B cell (primary cell): ENCODE measurements around the gene CRHR1. TPM values are rescaled to one million over a fixed set of nuclear protein-coding genes. Genes with fewer than 3 reads are reported as not detected.

ENCODE experiments used
- ATAC-seq: fragments of 200-7000 bp; cut with Tn5 transposase; one replicate; pipeline ENCODE4 v1.10.0; 2021; ENCODE audit warnings: low read depth, mild to moderate bottlenecking, moderate number of reproducible peaks, moderate library complexity
- CTCF ChIA-PET: fragments of 350-600 bp; sonication (Branson Sonifier 250); formaldehyde crosslinking; loops from one replicate; lab custom pipeline; 2021; ENCODE audit warnings: antibody characterized with exemption, inconsistent platforms; lab: Charles Lee
- POLR2A ChIA-PET: fragments of 350-600 bp; sonication (Branson Sonifier 250); formaldehyde crosslinking; loops from one replicate; lab custom pipeline; 2021; ENCODE audit warnings: antibody characterized with exemption; lab: Charles Lee
- DNase-seq: peaks from one replicate; pipeline ENCODE4 v3.0.0; 2013
- H2AFZ ChIP-seq: 2 replicates; pipeline ENCODE4 v1.6.1; 2012; ENCODE audit warnings: mild to moderate bottlenecking, low read depth, low read length; ENCODE audit not compliant: insufficient read depth, poor library complexity, severe bottlenecking
- H3K27ac ChIP-seq, 2 donors: 1 replicate in 1 of 2; 2 replicates in 1 of 2; pipeline ENCODE4 v1.5.1; 2012 to 2013; ENCODE audit warnings: low read length in 2 of 2, mild to moderate bottlenecking in 2 of 2, moderate library complexity in 1 of 2
- H3K27me3 ChIP-seq, 4 experiments: fragments of 200-600 bp in 1 of 4; sonication (generic) in 1 of 4; replicated peaks in 1 of 4; 1 replicate in 2 of 4; 2 replicates in 2 of 4; pipeline versions ENCODE4 v1.6.1 to v1.7.0; 2013 to 2016; ENCODE audit warnings: low read length in 3 of 4, mild to moderate bottlenecking in 2 of 4, mixed read lengths in 1 of 4, moderate library complexity in 1 of 4; ENCODE audit not compliant: insufficient read depth in 4 of 4, control insufficient read depth in 3 of 4; ENCODE audit errors: control extremely low read depth in 1 of 4
- H3K36me3 ChIP-seq, 2 experiments: replicated peaks in 1 of 2; 1 replicate in 1 of 2; 2 replicates in 1 of 2; pipeline versions ENCODE4 v1.6.1 to v1.7.1; 2013; ENCODE audit warnings: low read length in 1 of 2; ENCODE audit not compliant: insufficient read depth in 2 of 2, control insufficient read depth in 1 of 2; ENCODE audit errors: control extremely low read depth in 1 of 2, extremely low read depth in 1 of 2
- H3K4me1 ChIP-seq, 2 donors: fragments of 200-600 bp in 1 of 2; sonication (generic) in 1 of 2; 1 replicate in 1 of 2; 2 replicates in 1 of 2; pipeline versions ENCODE4 v1.5.1 to v1.6.1; 2013 to 2017; ENCODE audit warnings: low read length in 2 of 2; ENCODE audit not compliant: control insufficient read depth in 2 of 2, insufficient read depth in 2 of 2
- H3K4me2 ChIP-seq: replicated peaks from 2 replicates; pipeline ENCODE3; 2012; ENCODE audit warnings: mild to moderate bottlenecking, low read depth, low read length; ENCODE audit not compliant: poor library complexity, severe bottlenecking
- H3K4me3 ChIP-seq, 5 experiments: fragments of 200-600 bp in 1 of 5; sonication (generic) in 1 of 5; 1 replicate in 3 of 5; 2 replicates in 2 of 5; pipeline versions ENCODE4 v1.5.1 to v1.7.0; 2011 to 2016; ENCODE audit warnings: low read length in 4 of 5, mild to moderate bottlenecking in 4 of 5, low read depth in 2 of 5, control low read depth in 1 of 5, moderate library complexity in 1 of 5; ENCODE audit not compliant: insufficient read depth in 1 of 5; ENCODE audit errors: control extremely low read depth in 1 of 5, extremely low read depth in 1 of 5
- H3K79me2 ChIP-seq: fragments of 200-600 bp; sonication (generic); one replicate; pipeline ENCODE4 v1.6.0; 2016; ENCODE audit warnings: low read length; ENCODE audit not compliant: control insufficient read depth, insufficient read depth
- H3K9ac ChIP-seq: fragments of 200-600 bp; sonication (generic); 2 replicates; pipeline ENCODE4 v1.6.1; 2017; ENCODE audit warnings: mild to moderate bottlenecking, low read length, moderate library complexity
- H3K9me3 ChIP-seq, 3 donors: one replicate each; pipeline versions ENCODE4 v1.6.1 to v1.7.1; 2013; ENCODE audit warnings: low read length in 2 of 3; ENCODE audit not compliant: control insufficient read depth in 2 of 3, insufficient read depth in 1 of 3; ENCODE audit errors: control extremely low read depth in 1 of 3
- H4K20me1 ChIP-seq: 2 replicates; pipeline ENCODE4 v1.6.0; 2012; ENCODE audit warnings: mild to moderate bottlenecking, low read length; ENCODE audit not compliant: insufficient read depth, control insufficient read depth, poor library complexity, severe bottlenecking
- H3K27ac Mint-ChIP-seq: one replicate; pipeline ENCODE4 v1.8.0; 2021; ENCODE audit warnings: mixed read lengths
- H3K27me3 Mint-ChIP-seq: one replicate; pipeline ENCODE4 v1.8.0; 2021; ENCODE audit warnings: mixed read lengths
- H3K4me1 Mint-ChIP-seq: one replicate; pipeline ENCODE4 v1.8.0; 2021; ENCODE audit warnings: mixed read lengths
- H3K4me3 Mint-ChIP-seq: one replicate; pipeline ENCODE4 v1.8.0; 2021; ENCODE audit warnings: mixed read lengths
- H3K9me3 Mint-ChIP-seq: one replicate; pipeline ENCODE4 v1.8.0; 2022; ENCODE audit warnings: mixed read lengths; ENCODE audit not compliant: insufficient read depth
- CTCF ChIP-seq: fragments of 200-600 bp; IDR thresholded peaks from one replicate; pipeline ENCODE4 v1.8.0; 2022; ENCODE audit warnings: antibody characterized with exemption, mild to moderate bottlenecking
- EZH2 ChIP-seq: IDR thresholded peaks from 2 replicates; pipeline ENCODE4 v1.6.1; 2012; ENCODE audit warnings: borderline replicate concordance, low read depth, mild to moderate bottlenecking, moderate library complexity, low read length; ENCODE audit not compliant: insufficient read depth, poor library complexity, severe bottlenecking
- WGBS: methylation state at CpG from one replicate; pipeline ENCODE4 v1.1.5; 2013; ENCODE audit warnings: missing lambda C conversion rate; ENCODE audit not compliant: insufficient coverage; 5-methylcytosine and 5-hydroxymethylcytosine counted together
- intact Hi-C: fragments of 100-400 bp; cut with micrococcal nuclease; formaldehyde crosslinking; loops from one replicate; pipeline ENCODE4 v1.10.0; 2022
- polyA plus RNA-seq: library from polyadenylated mRNA; depleted of rRNA; stranded (reverse); fragments of >200 nt; gene quantifications from 2 replicates; pipeline ENCODE4 v1.2.3, GENCODE V29; 2012
- total RNA-seq, 2 donors: library from RNA; stranded (reverse); fragments of 120-200 nt in 1 of 2; gene quantifications; 1 replicate in 1 of 2; 2 replicates in 1 of 2; pipeline versions ENCODE4 v1.2.3 to v1.2.4, GENCODE V29; 2013 to 2022

Gene CRHR1
- total and polyA plus RNA-seq, 2 donors (not counting 1 experiment from before 2014, with no cell fraction given): not detected

GRCh38 chr17:45850468-45850867 lies 66.3 kb downstream of the CRHR1 start:
- H3K9me3 ChIP-seq: peaks cover 0 to 10% (median 0%) of the 10 kb centered on the region in 3 donors
- H3K36me3 ChIP-seq: no peaks in the 10 kb centered on the region
- Mint-ChIP-seq H3K4me3 (no peak overlapping the region), H3K9me3 (no peaks in the 10 kb centered on the region), H3K4me1 (no peaks in the 10 kb centered on the region), H3K27ac (no peak overlapping the region), H3K27me3 (peaks cover 25% of the 10 kb centered on the region)
- H4K20me1 ChIP-seq: no peaks in the 10 kb centered on the region
- no peaks in the 10 kb centered on the region for H3K79me2 ChIP-seq
- H3K4me1 ChIP-seq: peaks cover 0 to 2% of the 10 kb centered on the region in 2 donors
- DNase-seq: no peak
- ChIA-PET CTCF (interaction anchor here (1.4 to 2.3 kb wide), 4 partner anchors 11 to 210 kb away, joined by 3 to 6 read pairs (median 5); no protein-coding TSS in a partner anchor), POLR2A (no interaction called here)
- no peak overlapping the region for H3K9ac ChIP-seq
- no peak for TF ChIP-seq EZH2
- H3K4me2 ChIP-seq: no peak overlapping the region
- H3K27ac ChIP-seq: no peak overlapping the region
- no peak for ATAC-seq
- intact Hi-C loops: no loop called here
- 92% methylated on average over 4 of the region's 5 CpGs for WGBS
- peaks cover 0 to 21% (median 3%) of the 10 kb centered on the region in 4 experiments for H3K27me3 ChIP-seq
- H3K4me3 ChIP-seq: no peak overlapping the region
- H2AFZ ChIP-seq: no peak overlapping the region

- H3K9ac ChIP-seq: no peak overlapping the region
- peaks cover 29% of the 10 kb centered on the region for H3K27me3 Mint-ChIP-seq
- intact Hi-C loops: no loop called here
- no peaks in the 10 kb centered on the region for H4K20me1 ChIP-seq
- peaks cover 0 to 2% of the 10 kb centered on the region in 2 donors for H3K4me1 ChIP-seq
- no peak overlapping the region for H3K27ac ChIP-seq
- ATAC-seq (no peak), DNase-seq (no peak)
- H3K36me3 ChIP-seq: no peaks in the 10 kb centered on the region
- H3K9me3 Mint-ChIP-seq: no peaks in the 10 kb centered on the region
- CTCF ChIA-PET: interaction anchor here (1.4 to 3.0 kb wide), 4 partner anchors 10 to 215 kb away, joined by 3 to 18 read pairs (median 6); no protein-coding TSS in a partner anchor
- POLR2A ChIA-PET: no interaction called here
- TF ChIP-seq EZH2 (no peak), CTCF (no peak)
- H3K4me3 ChIP-seq: no peak overlapping the region
- peaks cover 0 to 10% (median 0%) of the 10 kb centered on the region in 3 donors for H3K9me3 ChIP-seq
- no peak overlapping the region for H3K4me2 ChIP-seq
- H3K79me2 ChIP-seq: no peaks in the 10 kb centered on the region
- 84% methylated on average over 5 of the region's 6 CpGs for WGBS
- no peaks in the 10 kb centered on the region for H3K4me1 Mint-ChIP-seq
- H3K27ac Mint-ChIP-seq: no peak overlapping the region
- H2AFZ ChIP-seq: no peak overlapping the region
- no peak overlapping the region for H3K4me3 Mint-ChIP-seq
- peaks cover 0 to 21% (median 3%) of the 10 kb centered on the region in 4 experiments for H3K27me3 ChIP-seq
These were observed 66.9 kb downstream of the CRHR1 start for GRCh38 chr17:45851022-45851421.
